ENCODE measurements around the gene CFAP74. TPM values are rescaled to one million over a fixed set of nuclear protein-coding genes. Genes with fewer than 3 reads are reported as not detected.
A peak's percentile ranks its signal among the peaks of the same experiment; 100 is the strongest.

CFAP74 gene
- total and polyA plus RNA-seq, 2 of the 13 experiments (the other 11 are each of a cell fraction or from before 2014, with no cell fraction given), result 0.27 to 0.62 TPM

- TF ChIP-seq, protein P1, sequence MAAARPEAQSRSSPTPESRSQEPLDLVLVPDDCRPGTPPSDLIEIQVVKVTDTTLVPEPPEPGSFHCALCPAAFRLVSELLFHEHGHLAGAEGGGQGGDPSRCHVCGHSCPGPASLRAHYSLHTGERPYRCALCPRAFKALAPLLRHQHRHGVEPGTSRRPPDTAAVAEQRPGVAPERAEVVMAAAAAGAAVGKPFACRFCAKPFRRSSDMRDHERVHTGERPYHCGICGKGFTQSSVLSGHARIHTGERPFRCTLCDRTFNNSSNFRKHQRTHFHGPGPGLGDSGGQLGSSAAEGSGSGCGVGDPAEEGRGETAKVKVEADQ (CRISPR knock-in tag; IDR thresholded peaks at IDR 0.05; ENCODE audit: borderline replicate concordance), result peak; percentile 86
- TF ChIP-seq ZNF101 (CRISPR knock-in tag; IDR thresholded peaks at IDR 0.05; ENCODE audit: borderline replicate concordance, low read depth) (peak; percentile 63; the same call in 1 of the 2 replicates), ZNF205 (CRISPR knock-in tag; IDR thresholded peaks at IDR 0.05) (peak; percentile 86), ZNF556 (CRISPR knock-in tag; IDR thresholded peaks at IDR 0.05; ENCODE audit: borderline replicate concordance) (peak; percentile 68; the same call in 1 of the 2 replicates), SP140L (CRISPR knock-in tag; IDR thresholded peaks at IDR 0.05; ENCODE audit: borderline replicate concordance) (no peak), ZFAT (CRISPR knock-in tag; conservative IDR thresholded peaks at IDR 0.05) (no peak), RFXAP (CRISPR knock-in tag; IDR thresholded peaks at IDR 0.05; ENCODE audit: borderline replicate concordance) (no peak), SRSF1 (optimal IDR thresholded peaks at IDR 0.05; ENCODE audit: low read depth, low read length) (peak; percentile 73), CREM (IDR thresholded peaks at IDR 0.05) (peak; percentile 57), CREM (CRISPR knock-in tag; IDR thresholded peaks at IDR 0.05) (no peak), SP1 (IDR thresholded peaks at IDR 0.05) (no peak), SP1 (CRISPR knock-in tag; IDR thresholded peaks at IDR 0.05) (peak; percentile 71), EP300 (IDR thresholded peaks at IDR 0.05; ENCODE audit: low read depth in 2 of 2, low read length in 2 of 2) (peak in 1 of 2 experiments; percentile 49; a peak in 2 of 4 replicates), EP300 (CRISPR knock-in tag; IDR thresholded peaks at IDR 0.05; ENCODE audit: borderline replicate concordance) (no peak; the same call in 1 of the 2 replicates), PAWR (CRISPR knock-in tag; IDR thresholded peaks at IDR 0.05; ENCODE audit: borderline replicate concordance) (no peak), ZIK1 (CRISPR knock-in tag; IDR thresholded peaks at IDR 0.05; ENCODE audit: borderline replicate concordance, low read depth) (peak; percentile 79), PHF5A (CRISPR knock-in tag; IDR thresholded peaks at IDR 0.05; ENCODE audit: low read depth, unreplicated experiment) (peak; percentile 82), SRSF4 (IDR thresholded peaks at IDR 0.05; ENCODE audit: low read depth, low read length, poor library complexity, severe bottlenecking) (no peak), ZNF552 (CRISPR knock-in tag; IDR thresholded peaks at IDR 0.05; ENCODE audit: borderline replicate concordance) (no peak), FOXJ3 (CRISPR knock-in tag; IDR thresholded peaks at IDR 0.05; ENCODE audit: borderline replicate concordance) (peak; percentile 56; the same call in 1 of the 2 replicates), ZNF740 (CRISPR knock-in tag; IDR thresholded peaks at IDR 0.05) (no peak), NFKBIZ (CRISPR knock-in tag; IDR thresholded peaks at IDR 0.05) (no peak), NR2F6 (IDR thresholded peaks at IDR 0.05) (peak; percentile 89), NR2F6 (CRISPR knock-in tag; IDR thresholded peaks at IDR 0.05) (peak; percentile 93), ZNF331 (CRISPR knock-in tag; IDR thresholded peaks at IDR 0.05) (peak; percentile 92), TCF12 (IDR thresholded peaks at IDR 0.05) (no peak), TCF12 (CRISPR knock-in tag; IDR thresholded peaks at IDR 0.05) (peak; percentile 64), ZBTB44 (CRISPR knock-in tag; IDR thresholded peaks at IDR 0.05) (0 out of 2 replicates have a peak, but pooled peaks have one; percentile 35)
- TF ChIP-seq, protein P2, sequence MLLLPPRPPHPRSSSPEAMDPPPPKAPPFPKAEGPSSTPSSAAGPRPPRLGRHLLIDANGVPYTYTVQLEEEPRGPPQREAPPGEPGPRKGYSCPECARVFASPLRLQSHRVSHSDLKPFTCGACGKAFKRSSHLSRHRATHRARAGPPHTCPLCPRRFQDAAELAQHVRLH (CRISPR knock-in tag; IDR thresholded peaks at IDR 0.05; ENCODE audit: borderline replicate concordance, low read depth), result no peak; the same call in 1 of the 2 replicates
Observed at GRCh38 chr1:1942753-1943656, 60.6 kb downstream of the CFAP74 start (continued).

Measured in HepG2 (cell line).